GM12878 (cell line): Measurements from ENCODE around the gene BANP. TPM values are rescaled to one million over a fixed set of nuclear protein-coding genes. Genes with fewer than 3 reads are reported as not detected.

Experiments used
- ATAC-seq: fragments of 200-7000 bp; cut with Tn5 transposase; 3 replicates; pipeline ENCODE4 v1.9.1; 2020; ENCODE audit warnings: mild to moderate bottlenecking, moderate library complexity
- BruUV-seq: library from RNA; stranded (reverse); fragments of 400-500 nt; replicated peaks from 2 replicates; lab custom pipeline; 2021; lab: Mats Ljungman, UMichigan
- CTCF ChIA-PET: fragments of 300-600 bp; sonication (Branson Sonifier 250); formaldehyde crosslinking; extraction: SDS; loops from one replicate; lab custom pipeline; 2021; ENCODE audit warnings: inconsistent platforms; lab: Yijun Ruan, JAX
- POLR2A ChIA-PET: fragments of 350-600 bp; formaldehyde crosslinking; extraction: SDS; loops from one replicate; lab custom pipeline; 2021; ENCODE audit warnings: inconsistent platforms; lab: Charles Lee
- RAD21 ChIA-PET: fragments of 300-600 bp; sonication (Branson Sonifier 250); formaldehyde crosslinking; loops from one replicate; lab custom pipeline; 2023; ENCODE audit warnings: antibody characterized with exemption; ENCODE audit not compliant: unreplicated experiment; lab: Charles Lee
- SMC1A ChIA-PET: fragments of 300-600 bp; sonication (Branson Sonifier 250); formaldehyde crosslinking; loops from one replicate; lab custom pipeline; 2023; ENCODE audit not compliant: unreplicated experiment, uncharacterized antibody; lab: Charles Lee
- DNase-seq: peaks from one replicate; pipeline ENCODE4 v3.0.0-alpha.2; 2011; ENCODE audit warnings: low read depth, low spot score
- FAIRE-seq: peaks from 3 replicates; lab custom pipeline; 2011; peaks lifted over from hg19 to GRCh38; lab: Jason Lieb, UNC
- H2AFZ ChIP-seq: 2 replicates; pipeline ENCODE4 v1.6.0; 2011; ENCODE audit warnings: low read depth, low read length, control low read depth; ENCODE audit not compliant: control insufficient read depth
- H3K27ac ChIP-seq: 2 replicates; pipeline ENCODE4 v1.5.1; 2011; ENCODE audit warnings: control low read depth; ENCODE audit not compliant: control insufficient read depth, insufficient read depth
- H3K27me3 ChIP-seq, 2 experiments: replicated peaks in 1 of 2; 2 replicates each; pipeline versions ENCODE4 v1.6.0 to v1.6.1; 2011; ENCODE audit warnings: low read length in 1 of 2; ENCODE audit not compliant: control insufficient read depth in 2 of 2, insufficient read depth in 2 of 2
- H3K36me3 ChIP-seq, 2 experiments: 2 replicates each; pipeline ENCODE4 v1.5.1; 2011; ENCODE audit warnings: low read length in 1 of 2; ENCODE audit not compliant: control insufficient read depth in 2 of 2, insufficient read depth in 2 of 2
- H3K4me1 ChIP-seq: 2 replicates; pipeline ENCODE4 v1.6.1; 2011; ENCODE audit warnings: mild to moderate bottlenecking, low read length, moderate library complexity, mixed read lengths; ENCODE audit not compliant: control insufficient read depth, insufficient read depth
- H3K4me2 ChIP-seq: 2 replicates; pipeline ENCODE4 v1.6.0; 2011; ENCODE audit warnings: control low read depth; ENCODE audit not compliant: control insufficient read depth, insufficient read depth
- H3K4me3 ChIP-seq: fragments of 200-600 bp; sonication (generic); 2 replicates; pipeline ENCODE4 v1.5.1; 2016
- H3K79me2 ChIP-seq: 2 replicates; pipeline ENCODE4 v1.6.0; 2011; ENCODE audit warnings: low read length; ENCODE audit not compliant: control insufficient read depth, insufficient read depth
- H3K9ac ChIP-seq: 2 replicates; pipeline ENCODE4 v1.8.0; 2011; ENCODE audit warnings: low read length, control low read depth, mixed read lengths; ENCODE audit not compliant: control insufficient read depth, insufficient read depth
- H3K9me3 ChIP-seq: replicated peaks from 3 replicates; pipeline ENCODE4 v1.5.1; 2011; ENCODE audit warnings: mild to moderate bottlenecking, low read length; ENCODE audit not compliant: control insufficient read depth, insufficient read depth
- H4K20me1 ChIP-seq: 2 replicates; pipeline ENCODE4 v1.6.0; 2011; ENCODE audit not compliant: control insufficient read depth, insufficient read depth
- CHD2 ChIP-seq: IDR thresholded peaks from 2 replicates; pipeline ENCODE4 v1.6.1; 2011; ENCODE audit warnings: low read depth, low read length, improper control_type of control experiment, borderline replicate concordance
- CHD4 ChIP-seq: fragments of 200-600 bp; sonication (generic); IDR thresholded peaks from 2 replicates; pipeline ENCODE4 v1.6.1; 2016; ENCODE audit warnings: mild to moderate bottlenecking
- MTA2 ChIP-seq: fragments of 450-650 bp; IDR thresholded peaks from 2 replicates; pipeline ENCODE4 v1.6.1; 2016; ENCODE audit warnings: low read depth, mild to moderate bottlenecking, moderate library complexity
- PAX5 ChIP-seq: IDR thresholded peaks from 2 replicates; pipeline ENCODE4 v1.6.1; 2011; ENCODE audit warnings: low read depth, low read length, borderline replicate concordance
- PKNOX1 ChIP-seq: fragments of 450-650 bp; IDR thresholded peaks from 2 replicates; pipeline ENCODE4 v1.6.1; 2016; ENCODE audit warnings: mild to moderate bottlenecking
- PML ChIP-seq: IDR thresholded peaks from 2 replicates; pipeline ENCODE4 v1.6.1; 2012; ENCODE audit warnings: low read length, inconsistent platforms
- REST ChIP-seq: IDR thresholded peaks from 2 replicates; pipeline ENCODE4 v1.6.1; 2012; ENCODE audit warnings: mild to moderate bottlenecking, low read depth, low read length
- SIX5 ChIP-seq: IDR thresholded peaks from 2 replicates; pipeline ENCODE4 v1.6.1; 2011; ENCODE audit warnings: mild to moderate bottlenecking, low read depth, low read length, moderate library complexity; ENCODE audit not compliant: severe bottlenecking
- ZNF207 ChIP-seq: fragments of 450-650 bp; IDR thresholded peaks from 2 replicates; pipeline ENCODE4 v1.6.1; 2014; ENCODE audit warnings: antibody characterized with exemption, mild to moderate bottlenecking, borderline replicate concordance
- WGBS: methylation state at CpG from one replicate; pipeline ENCODE4 v1.1.6; 2016; ENCODE audit warnings: low lambda C conversion rate; ENCODE audit not compliant: insufficient replicate concordance, insufficient coverage; ENCODE audit errors: missing lambda C conversion rate; 5-methylcytosine and 5-hydroxymethylcytosine counted together
- in situ Hi-C: fragments of 300-500 bp; cut with MboI; formaldehyde crosslinking; loops from 9 replicates; pipeline ENCODE4 v1.14.3; 2018; ENCODE audit warnings: mixed read lengths
- intact Hi-C: fragments of 100-400 bp; cut with micrococcal nuclease; formaldehyde crosslinking; loops from one replicate; pipeline ENCODE4 v1.14.2; 2022; ENCODE audit not compliant: unreplicated experiment
- polyA plus RNA-seq, 11 experiments: library from polyadenylated mRNA; depleted of rRNA in 4 of 11; unstranded in 6 of 11; stranded (reverse) in 5 of 11; fragments of >200 nt; fragmentation: Nextera tagmentation in 4 of 11; fragmentation: Illumina TruSeq in 1 of 11; extraction: Ambion mirVana in 4 of 11; extraction: Trizol in 1 of 11; gene quantifications; 1 replicate in 1 of 11; 2 replicates in 10 of 11; pipeline versions ENCODE4 v1.2.1 to v1.2.3, GENCODE V29; 2011 to 2016; ENCODE audit warnings: inconsistent platforms in 2 of 11, missing spikeins in 2 of 11, low read depth in 1 of 11
- total RNA-seq, 4 experiments: library from RNA; depleted of rRNA in 3 of 4; stranded (reverse); fragments of >200 nt in 3 of 4; fragmentation: Illumina TruSeq in 1 of 4; extraction: Trizol in 1 of 4; gene quantifications; 2 replicates each; pipeline versions ENCODE4 v1.2.1 to v1.2.3, GENCODE V29; 2013 to 2021
- TF ChIP-seq, protein P1 (sequence below): fragments of 150-350 bp; IDR thresholded peaks from 2 replicates; pipeline ENCODE4 v1.6.1; 2016; ENCODE audit warnings: low read depth, low read length

BANP gene
- total and polyA plus RNA-seq, 10 of the 15 experiments (the other 5 are each of a cell fraction or from before 2014, with no cell fraction given): 3.9 to 21.9 (median 12.2) TPM

DNA sequence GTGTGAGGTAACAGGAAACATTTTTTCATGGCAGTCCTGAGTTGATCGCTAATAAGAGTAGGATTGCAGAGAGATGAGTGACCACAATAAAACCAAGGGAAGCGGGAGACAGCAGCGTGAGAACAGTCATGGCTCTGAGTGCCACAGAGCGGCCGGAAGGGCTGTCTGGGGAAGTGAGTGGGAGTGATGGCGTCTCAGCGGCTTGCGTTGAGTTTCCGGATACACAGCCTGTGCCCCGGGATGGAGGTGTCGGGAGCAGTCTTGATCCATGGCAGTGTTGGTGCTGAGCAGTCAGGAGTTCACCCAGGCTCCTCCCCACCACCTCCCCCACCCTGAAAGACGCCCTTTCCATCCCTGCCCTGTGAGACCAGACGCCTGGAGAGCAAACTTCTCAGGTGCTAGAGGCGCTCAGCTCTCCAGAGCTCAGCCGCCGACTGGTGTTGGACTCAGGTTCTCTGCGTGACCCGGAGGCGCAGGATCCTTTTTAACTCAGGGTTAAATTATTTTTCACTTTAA is 59.8 kb downstream of the BANP start:
- Histone ChIP-seq H4K20me1 (no peaks in the 10 kb centered on the region), H3K27me3 (no peaks in the 10 kb centered on the region), H3K9ac (no peak overlapping the region), H3K79me2 (no peaks in the 10 kb centered on the region), H3K4me1 (no peaks in the 10 kb centered on the region), H3K4me2 (no peak overlapping the region), H3K27ac (no peak overlapping the region), H3K4me3 (no peak overlapping the region), H3K36me3 (peaks cover 5 to 9% of the 10 kb centered on the region in 2 experiments; a peak in 3 of 4 replicates), H2AFZ (no peak overlapping the region), H3K9me3 (no peaks in the 10 kb centered on the region)
- intact Hi-C loops (no loop called here), in situ Hi-C loops (no loop called here)
- TF ChIP-seq ZNF207: no peak
- TF ChIP-seq MTA2: no peak
- TF ChIP-seq SIX5: no peak
- TF ChIP-seq PKNOX1: no peak
- no peak for FAIRE-seq
- ChIA-PET SMC1A (no interaction called here), RAD21 (no interaction called here), POLR2A (no interaction called here), CTCF (no interaction called here)
- no TSS peak for BruUV-seq
- WGBS: 89% methylated on average over 19 of the region's 19 CpGs
- no peak for DNase-seq
- no peak for ATAC-seq

GRCh38 chr16:88012360-88012759 is 61.1 kb downstream of the BANP start:
- no peak overlapping the region for H3K4me3 ChIP-seq
- peaks cover 1 to 9% of the 10 kb centered on the region in 2 experiments; a peak in 3 of 4 replicates for H3K36me3 ChIP-seq
- H3K27me3 ChIP-seq: no peaks in the 10 kb centered on the region
- 95% methylated on average over 10 of the region's 10 CpGs for WGBS
- ChIA-PET RAD21 (no interaction called here), CTCF (no interaction called here), POLR2A (no interaction called here), SMC1A (no interaction called here)
- no peak for DNase-seq
- no peaks in the 10 kb centered on the region for H3K9me3 ChIP-seq
- no peak for FAIRE-seq
- H3K4me1 ChIP-seq: no peaks in the 10 kb centered on the region
- no peak overlapping the region for H3K27ac ChIP-seq
- BruUV-seq: no TSS peak
- no peak overlapping the region for H3K9ac ChIP-seq
- no peaks in the 10 kb centered on the region for H4K20me1 ChIP-seq
- H3K79me2 ChIP-seq: no peaks in the 10 kb centered on the region
- ATAC-seq: no peak
- H2AFZ ChIP-seq: no peak overlapping the region
- H3K4me2 ChIP-seq: no peak overlapping the region
- in situ Hi-C loops (no loop called here), intact Hi-C loops (no loop called here)
- no peak for TF ChIP-seq MTA2
- TF ChIP-seq CHD4: no peak
- TF ChIP-seq PML: no peak
- TF ChIP-seq CHD2: no peak
- TF ChIP-seq, protein P1, sequence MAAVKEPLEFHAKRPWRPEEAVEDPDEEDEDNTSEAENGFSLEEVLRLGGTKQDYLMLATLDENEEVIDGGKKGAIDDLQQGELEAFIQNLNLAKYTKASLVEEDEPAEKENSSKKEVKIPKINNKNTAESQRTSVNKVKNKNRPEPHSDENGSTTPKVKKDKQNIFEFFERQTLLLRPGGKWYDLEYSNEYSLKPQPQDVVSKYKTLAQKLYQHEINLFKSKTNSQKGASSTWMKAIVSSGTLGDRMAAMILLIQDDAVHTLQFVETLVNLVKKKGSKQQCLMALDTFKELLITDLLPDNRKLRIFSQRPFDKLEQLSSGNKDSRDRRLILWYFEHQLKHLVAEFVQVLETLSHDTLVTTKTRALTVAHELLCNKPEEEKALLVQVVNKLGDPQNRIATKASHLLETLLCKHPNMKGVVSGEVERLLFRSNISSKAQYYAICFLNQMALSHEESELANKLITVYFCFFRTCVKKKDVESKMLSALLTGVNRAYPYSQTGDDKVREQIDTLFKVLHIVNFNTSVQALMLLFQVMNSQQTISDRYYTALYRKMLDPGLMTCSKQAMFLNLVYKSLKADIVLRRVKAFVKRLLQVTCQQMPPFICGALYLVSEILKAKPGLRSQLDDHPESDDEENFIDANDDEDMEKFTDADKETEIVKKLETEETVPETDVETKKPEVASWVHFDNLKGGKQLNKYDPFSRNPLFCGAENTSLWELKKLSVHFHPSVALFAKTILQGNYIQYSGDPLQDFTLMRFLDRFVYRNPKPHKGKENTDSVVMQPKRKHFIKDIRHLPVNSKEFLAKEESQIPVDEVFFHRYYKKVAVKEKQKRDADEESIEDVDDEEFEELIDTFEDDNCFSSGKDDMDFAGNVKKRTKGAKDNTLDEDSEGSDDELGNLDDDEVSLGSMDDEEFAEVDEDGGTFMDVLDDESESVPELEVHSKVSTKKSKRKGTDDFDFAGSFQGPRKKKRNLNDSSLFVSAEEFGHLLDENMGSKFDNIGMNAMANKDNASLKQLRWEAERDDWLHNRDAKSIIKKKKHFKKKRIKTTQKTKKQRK: no peak
- no peak for TF ChIP-seq PAX5
- TF ChIP-seq REST: no peak
